Endometrial microvascular endothelial cells (primary cell): ENCODE results near the gene FNIP1. TPM values are rescaled to one million over a fixed set of nuclear protein-coding genes. Genes with fewer than 3 reads are reported as not detected.
"Not testable (repeated sequence)": the region's sequence is repeated elsewhere in the genome, so short reads cannot be mapped to it uniquely, and the experiment has no call there.

Source experiments
- in situ Hi-C: cut with HindIII; loops from 2 replicates; pipeline ENCODE4 v1.10.0; 2017; ENCODE audit warnings: low sequenced_read_pairs, low pct_unique_long_range_greater_than_20kb; ENCODE audit errors: inconsistent ontology term
- total RNA-seq: library from RNA; depleted of rRNA; stranded (reverse); fragments of >200 nt; gene quantifications from one replicate; pipeline ENCODE4 v1.2.3, GENCODE V29; 2015; ENCODE audit errors: inconsistent ontology term

FNIP1 gene
- total RNA-seq, 1 donor from 2014 or later = 21.8 TPM

DNA sequence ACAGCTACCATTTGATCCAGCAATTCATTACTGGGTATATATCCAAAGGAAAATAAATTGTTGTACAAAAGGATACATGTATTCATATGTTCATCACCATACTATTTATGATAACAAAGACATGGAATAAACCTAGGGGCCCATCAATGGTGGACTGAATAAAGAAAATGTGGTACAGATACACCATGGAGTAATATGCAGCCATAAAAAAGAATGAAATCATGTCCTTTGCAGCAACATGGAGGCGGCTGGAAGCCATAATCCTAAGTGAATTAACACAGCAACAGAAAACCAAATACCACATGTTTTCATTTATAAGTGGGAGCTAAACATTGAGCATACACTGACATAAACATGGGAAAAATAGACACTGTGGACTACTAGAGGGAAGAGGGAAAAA lies 37.1 kb downstream of the FNIP1 start:
- in situ Hi-C loops = no loop called here

DNA sequence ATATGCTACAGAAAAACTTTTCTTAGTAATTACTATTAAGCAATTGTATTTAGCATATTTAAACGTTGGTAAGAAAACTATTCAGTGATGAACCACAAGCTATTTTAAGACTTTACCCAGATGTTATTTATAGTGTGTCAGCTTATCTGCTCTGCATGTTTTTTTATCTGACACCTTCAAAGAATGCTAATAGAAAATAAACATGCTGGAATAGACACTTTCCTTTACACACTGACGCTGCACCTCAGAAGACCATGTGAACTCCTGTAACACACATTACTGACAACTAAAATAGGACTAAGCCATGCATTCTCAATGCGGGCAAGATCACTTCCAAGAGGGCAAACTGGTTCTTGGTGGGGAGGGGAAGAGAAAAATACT lies 38.3 kb downstream of the FNIP1 start:
- in situ Hi-C loops = no loop called here

DNA sequence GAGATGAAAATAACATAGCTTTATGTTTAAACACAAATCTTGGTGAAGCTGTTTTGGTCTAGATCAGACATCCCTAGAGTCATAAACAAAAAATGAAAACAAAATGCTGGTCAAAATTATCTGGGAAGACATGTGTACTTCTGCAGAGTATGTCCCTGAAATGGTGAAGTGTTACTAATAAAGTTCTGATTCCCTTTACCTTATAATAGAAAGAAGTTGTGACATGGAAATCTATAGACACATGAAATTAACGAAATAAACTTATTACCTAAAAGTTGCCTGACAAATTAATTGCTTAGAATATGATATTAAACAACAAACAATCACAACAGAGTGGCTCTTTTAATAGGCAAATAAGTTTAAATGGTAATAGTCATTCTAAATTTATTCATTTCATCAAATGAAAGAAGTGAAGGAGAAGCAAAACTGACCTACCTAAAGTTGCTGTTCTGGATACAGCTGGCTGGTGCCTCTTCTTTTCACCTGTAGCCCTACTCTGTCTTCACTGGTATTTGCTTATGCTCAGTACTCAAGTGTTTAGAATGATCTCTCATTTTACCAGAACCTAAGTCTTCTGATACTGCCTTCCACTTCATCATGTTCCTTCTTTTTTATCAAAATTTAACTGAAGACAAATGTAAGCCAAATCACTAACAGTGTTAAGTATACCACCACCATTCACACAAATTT lies 38.8 kb downstream of the FNIP1 start:
- in situ Hi-C loops = no loop called here

DNA sequence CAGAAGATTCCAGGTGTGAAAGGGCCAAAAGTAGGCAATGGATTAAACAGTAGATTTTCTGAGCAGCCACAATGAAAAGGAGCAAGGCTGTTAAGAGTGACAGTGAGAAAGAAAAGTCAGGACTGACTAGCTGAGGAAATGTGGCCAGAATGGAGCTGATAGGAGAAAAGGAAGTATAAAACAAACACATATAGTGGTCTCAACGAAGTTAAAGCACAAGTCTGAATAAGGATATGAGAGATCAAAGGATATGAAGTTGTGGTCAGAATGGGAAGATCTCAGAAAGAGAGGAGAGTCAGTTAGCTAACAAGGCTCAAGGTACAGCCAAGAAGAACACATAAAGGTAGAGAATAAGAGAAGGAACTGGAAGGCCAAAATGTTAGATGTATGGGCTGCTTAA lies 39.9 kb downstream of the FNIP1 start:
- in situ Hi-C loops = no loop called here

DNA sequence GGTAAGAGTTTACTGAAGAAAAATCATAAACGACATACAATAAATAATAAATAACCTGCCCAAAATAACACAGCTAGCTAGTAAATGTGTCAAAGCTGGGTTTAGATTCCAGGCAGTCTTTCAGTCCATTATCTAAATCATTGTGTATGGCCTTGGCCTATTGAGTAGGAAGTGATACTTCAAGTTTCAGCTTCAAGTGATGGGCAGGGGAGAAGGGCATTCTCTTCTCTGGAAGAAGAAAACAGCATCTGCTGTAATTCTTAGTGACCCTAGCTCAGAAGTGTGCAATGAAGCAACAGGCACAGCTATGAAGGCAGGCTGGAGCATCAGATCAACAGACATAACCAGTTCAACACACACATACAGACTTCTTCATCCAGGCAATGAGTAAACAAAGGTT lies 42.5 kb downstream of the FNIP1 start:
- in situ Hi-C loops = no loop called here

DNA sequence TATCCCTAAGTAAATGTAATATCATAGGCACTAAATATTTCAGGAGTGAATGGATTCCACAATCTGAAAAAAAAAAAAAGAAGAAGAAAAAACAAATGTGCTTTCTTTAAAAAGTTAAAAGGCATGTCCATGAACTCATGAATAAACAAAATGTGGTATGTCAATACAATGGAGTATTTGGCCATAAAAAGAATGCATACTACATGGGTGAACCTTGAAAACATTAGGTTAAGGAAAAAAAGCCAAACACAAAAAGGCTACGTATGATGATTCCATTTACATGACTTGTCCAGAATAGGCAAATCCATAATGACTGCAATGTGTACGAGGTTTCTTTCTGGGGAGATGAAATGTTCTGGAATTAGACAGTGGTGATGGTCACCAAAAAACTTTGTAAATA lies 45.3 kb downstream of the FNIP1 start:
- in situ Hi-C loops = no loop called here

DNA sequence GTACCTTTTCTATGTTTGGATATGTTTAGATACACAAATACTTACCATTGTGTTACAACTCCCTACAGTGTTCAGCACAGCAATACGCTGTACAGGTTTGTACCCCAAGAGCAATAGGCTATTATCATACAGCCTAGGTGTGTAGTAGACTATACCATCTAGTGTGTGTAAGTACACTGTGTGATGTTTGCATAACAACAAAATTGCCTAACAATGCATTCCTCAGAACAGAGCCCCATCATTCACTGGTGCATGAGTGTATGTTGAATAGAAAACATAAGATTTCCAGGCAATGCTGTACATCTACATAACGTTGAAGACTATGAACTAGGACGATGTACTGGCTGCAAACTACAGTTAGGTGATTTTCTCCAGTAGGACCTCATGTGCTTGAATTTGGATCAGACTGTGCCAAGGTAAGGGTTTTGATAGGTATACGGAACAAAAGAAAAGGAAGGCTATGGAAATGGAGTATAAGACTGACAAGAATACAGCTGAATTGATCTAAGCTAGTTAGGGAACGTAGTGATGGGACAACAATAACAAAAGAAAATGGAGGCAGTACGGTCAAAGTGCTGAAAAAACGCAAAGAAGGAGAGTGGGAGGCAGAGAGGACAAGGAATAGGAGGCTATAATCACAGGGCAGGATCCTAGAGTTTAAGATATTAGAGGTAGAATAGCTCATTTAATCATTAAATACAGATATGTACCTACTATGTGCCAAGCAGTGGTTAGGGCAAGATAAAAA lies 46.9 kb downstream of the FNIP1 start:
- in situ Hi-C loops = no loop called here

DNA sequence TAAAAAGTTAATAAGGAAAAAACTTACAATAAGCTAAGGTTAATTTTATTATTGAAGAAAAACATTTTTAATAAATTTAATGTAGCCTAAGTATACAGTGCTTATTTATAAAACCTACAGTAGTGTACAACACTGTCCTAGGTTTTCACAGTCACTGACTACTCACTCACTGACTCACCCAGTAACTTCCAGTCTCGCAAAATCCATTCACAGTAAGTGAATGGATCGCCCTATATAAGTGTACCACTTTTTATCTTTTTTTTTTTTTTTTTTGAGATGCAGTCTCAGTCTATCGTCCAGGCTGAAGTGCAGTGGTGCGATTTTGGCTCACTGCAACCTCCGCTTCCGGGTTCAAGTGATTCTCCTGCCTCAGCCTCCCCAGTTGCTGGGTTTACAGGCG lies 47.7 kb downstream of the FNIP1 start:
- in situ Hi-C loops = no loop called here

DNA sequence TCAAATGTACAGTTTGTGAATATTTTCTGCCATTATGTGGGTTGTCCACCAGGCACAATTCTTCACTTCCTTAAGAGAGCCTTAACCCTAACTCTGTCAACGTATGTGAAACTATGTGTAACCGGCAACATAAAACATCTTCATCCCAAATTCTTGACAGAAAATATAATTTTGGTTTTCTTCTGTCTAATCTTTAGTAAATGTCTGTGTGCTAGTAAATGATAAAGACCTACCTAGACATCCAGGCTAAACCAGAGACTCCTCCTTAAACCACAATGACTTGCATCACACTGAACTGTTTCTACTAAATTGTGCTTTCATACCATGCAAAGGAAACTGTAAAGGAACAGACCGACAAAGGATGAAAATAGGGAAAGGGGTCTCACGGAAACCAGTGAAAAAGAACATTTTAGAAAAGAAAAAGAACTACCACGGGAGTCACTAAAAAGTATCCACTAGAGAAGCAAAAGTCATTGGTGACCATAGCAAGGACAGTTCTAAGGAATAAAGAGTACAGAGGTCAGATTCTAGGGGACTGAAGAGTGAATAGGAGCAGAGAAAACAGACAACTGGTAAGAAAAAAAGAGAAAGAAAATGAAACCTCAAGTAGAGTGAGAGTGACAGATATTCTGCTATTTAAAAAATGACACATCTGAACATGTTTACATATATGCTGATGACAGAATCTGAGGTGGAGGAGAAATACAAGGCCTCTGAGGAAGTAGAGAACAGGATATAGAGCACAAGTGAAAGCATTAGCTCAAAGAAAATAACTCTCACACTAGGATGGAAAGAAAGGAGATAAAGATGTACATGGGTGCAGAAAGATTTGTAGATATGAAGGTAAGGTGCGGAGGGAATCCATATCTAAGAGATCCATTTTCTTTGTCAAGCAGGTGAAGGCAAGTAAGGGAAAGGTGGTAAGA lies 49.4 kb downstream of the FNIP1 start:
- in situ Hi-C loops = no loop called here

DNA sequence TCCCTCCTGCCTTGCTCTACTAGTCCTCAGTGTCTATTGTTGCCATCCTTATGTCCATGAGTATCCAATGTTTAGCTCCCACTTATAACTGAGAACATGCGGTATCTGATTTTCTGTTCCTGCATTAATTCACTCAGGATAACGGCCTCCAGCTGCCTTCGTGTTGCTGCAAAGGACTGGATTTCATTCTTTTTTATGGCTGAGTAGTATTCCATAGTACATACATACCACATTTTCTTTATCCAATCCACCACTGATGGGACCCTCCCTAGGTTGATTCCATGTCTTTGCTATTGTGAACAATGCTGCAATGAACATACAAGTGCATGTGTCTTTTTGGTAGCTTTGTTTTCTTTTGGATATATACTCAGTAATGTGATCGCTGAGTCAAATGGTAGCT lies 50.4 kb downstream of the FNIP1 start:
- in situ Hi-C loops = no loop called here

DNA sequence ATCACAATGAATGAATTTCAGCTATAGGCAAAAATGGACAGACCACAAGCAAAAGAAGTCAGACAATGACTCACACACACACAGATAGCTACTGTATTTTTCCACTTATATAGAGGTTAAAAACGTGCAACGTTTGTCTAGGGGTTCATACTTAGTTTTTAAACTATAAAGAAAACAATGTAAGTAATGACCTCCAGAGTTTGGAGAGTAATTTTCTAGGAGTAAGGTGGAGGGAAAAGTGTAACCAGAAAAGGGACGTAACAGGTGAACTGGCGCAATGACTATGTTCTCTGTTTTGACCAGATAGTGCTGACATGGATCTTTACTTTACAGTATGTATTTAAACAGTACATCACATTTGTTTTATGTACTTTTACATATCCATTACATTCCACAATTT lies 51.1 kb downstream of the FNIP1 start:
- in situ Hi-C loops = no loop called here

DNA sequence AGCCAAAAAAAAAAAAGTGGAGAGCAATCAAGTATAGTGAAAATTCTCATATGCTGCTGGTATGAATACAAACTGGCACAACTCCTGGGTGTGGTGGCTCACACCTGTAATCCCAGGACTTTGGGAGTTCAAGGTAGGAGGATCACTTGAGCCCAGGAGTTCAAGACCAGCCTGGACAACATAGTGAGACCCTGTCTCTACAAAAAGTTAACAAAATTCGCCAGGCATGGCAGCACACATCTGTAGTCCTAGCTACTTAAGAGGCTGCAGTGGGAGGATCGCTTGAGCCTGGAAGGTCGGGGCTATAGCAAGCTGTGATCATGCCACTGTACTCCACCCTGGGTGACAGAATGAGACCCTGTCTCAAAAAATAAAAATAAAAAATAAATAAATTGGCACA lies 51.7 kb downstream of the FNIP1 start:
- in situ Hi-C loops = no loop called here

DNA sequence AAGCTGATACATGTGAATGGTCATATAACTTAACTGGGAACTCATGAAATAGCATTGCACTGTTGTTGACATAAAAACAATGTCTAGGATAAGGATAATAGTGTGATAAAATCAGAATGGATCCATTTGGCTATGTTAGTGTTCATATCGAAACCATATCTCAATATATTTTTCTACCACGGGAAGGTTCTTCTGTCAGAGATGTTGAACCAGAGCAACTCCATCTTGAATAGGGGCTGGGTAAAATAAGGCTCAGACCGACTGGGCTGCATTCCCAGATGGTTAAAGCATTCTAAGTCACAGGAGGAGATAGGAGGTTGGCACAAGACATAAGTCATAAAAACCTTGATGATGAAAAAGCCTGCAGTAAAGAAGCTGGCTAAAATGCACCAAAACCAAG lies 56.3 kb downstream of the FNIP1 start:
- in situ Hi-C loops = no loop called here

DNA sequence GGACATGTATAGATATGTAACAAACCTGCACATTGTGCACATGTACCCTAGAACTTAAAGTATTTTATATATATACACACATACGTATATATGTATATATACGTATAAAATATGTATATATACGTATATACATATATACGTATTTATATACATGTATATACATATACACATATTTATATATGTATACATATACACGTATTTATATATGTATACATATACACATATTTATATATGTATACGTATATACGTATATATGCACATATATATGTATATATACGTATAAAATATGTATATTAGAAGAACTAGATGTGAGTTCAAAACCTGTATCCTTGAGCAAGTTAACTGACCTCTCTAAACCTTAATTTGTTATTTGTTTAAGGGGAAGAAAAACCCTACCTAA lies 61.4 kb downstream of the FNIP1 start:
- in situ Hi-C loops = no loop called here

DNA sequence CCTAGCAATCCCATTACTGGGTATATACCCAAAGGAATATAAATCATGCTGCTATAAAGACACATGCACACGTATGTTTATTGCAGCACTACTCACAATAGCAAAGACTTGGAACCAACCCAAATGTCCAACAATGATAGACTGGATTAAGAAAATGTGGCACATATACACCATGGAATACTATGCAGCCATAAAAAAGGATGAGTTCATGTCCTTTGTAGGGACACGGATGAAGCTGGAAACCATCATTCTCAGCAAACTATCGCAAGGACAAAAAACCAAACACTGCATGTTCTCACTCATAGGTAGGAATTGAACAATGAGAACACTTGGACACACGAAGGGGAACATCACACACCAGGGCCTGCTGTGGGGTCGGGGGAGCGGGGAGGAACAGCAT lies 61.9 kb downstream of the FNIP1 start:
- in situ Hi-C loops = not testable (repeated sequence)

DNA sequence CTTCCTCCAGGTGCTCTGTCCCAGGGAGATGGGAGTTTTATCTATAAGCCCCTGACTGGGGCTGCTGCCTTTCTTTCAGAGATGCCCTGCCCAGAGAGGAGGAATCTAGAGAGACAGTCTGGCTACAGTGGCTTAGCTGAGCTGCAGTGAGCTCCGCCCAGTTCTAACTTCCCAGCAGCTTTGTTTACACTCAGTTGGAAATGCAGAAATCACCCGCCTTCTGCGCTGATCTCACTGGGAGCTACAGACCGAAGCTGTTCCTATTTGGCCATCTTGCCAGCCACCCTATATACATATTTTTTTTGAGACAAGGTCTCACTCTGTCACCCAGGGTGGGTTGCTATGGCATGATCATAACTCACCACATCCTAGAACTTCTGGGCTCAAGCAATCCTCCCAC lies 67.5 kb downstream of the FNIP1 start:
- in situ Hi-C loops = not testable (repeated sequence)

DNA sequence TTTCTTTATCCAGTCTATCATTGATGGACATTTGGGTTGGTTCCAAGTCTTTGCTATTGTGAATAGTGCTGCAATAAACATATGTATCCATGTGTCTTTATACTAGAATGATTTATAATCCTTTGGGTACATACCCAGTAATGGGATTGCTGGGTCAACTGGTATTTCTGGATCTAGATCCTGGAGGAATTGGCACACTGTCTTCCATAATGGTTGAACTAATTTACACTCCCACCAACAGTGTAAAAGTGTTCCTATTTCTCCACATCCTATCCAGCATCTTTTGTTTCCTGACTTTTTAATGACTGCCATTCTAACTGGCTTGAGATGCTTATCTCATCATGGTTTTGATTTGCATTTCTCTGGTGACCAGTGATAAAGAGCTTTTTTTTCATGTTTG lies 72.7 kb downstream of the FNIP1 start:
- in situ Hi-C loops = not testable (repeated sequence)

DNA sequence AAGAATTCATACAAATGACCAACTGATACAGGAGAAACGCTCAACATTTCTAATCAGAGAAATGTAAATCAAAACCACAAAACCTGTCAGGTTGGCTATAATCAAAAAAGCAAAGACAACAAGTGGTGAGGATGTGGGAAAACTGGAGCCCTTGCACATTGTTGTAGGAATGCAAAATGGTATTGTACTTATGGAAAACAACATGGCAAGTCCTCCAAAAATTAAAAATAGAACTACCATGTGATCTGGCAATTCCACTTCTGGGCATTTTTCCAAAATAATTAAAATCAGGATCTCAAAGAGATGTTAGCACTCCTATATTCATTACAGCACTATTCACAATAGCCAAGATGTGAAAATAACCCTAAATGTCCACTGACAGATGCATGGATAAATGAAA lies 76.1 kb downstream of the FNIP1 start:
- in situ Hi-C loops = no loop called here

DNA sequence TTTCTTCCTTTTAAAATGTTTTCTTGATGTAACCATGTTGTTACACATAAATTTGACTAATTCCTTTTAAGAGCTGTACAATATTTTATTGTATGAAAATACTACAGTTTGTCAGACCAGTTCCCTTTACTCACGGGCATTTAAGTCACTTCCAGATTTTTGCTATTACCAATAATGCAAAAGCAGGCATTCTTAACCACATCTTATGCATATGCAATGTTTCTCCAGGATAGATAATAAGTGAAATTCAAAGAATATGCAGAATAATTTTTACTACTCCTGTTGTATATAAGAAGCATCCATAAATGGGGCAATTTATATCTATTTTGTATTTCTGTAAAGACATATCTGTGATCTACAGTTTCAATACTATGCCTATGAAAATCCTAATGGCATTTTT lies 77.3 kb downstream of the FNIP1 start:
- in situ Hi-C loops = no loop called here
